HG02798 (cell line): ENCODE results near the gene RPUSD1.
"Not testable (repeated sequence)": the region's sequence is repeated elsewhere in the genome, so short reads cannot be mapped to it uniquely, and the experiment has no call there.

ENCODE experiments used
- ATAC-seq: cut with Tn5 transposase; IDR thresholded peaks from one replicate; pipeline ENCODE4 v1.9.1; 2021; ENCODE audit warnings: mild to moderate bottlenecking; ENCODE audit not compliant: unreplicated experiment, poor library complexity

The RPUSD1 gene

GRCh38 chr16:754121-754607 lies 34.0 kb downstream of the RPUSD1 start:
- ATAC-seq, result not testable (repeated sequence)

- no peak for ATAC-seq
These were observed 36.2 kb downstream of the RPUSD1 start for GRCh38 chr16:752007-752312.

GRCh38 chr16:751152-752006 lies 36.8 kb downstream of the RPUSD1 start:
- ATAC-seq, result no peak

GRCh38 chr16:750485-750884 lies 37.7 kb downstream of the RPUSD1 start:
- no peak for ATAC-seq

GRCh38 chr16:749010-749409 lies 39.2 kb downstream of the RPUSD1 start:
- ATAC-seq, result no peak

GRCh38 chr16:747978-748746 lies 40.0 kb downstream of the RPUSD1 start:
- ATAC-seq, result no peak

GRCh38 chr16:746637-747036 lies 41.5 kb downstream of the RPUSD1 start:
- ATAC-seq, result no peak

- no peak for ATAC-seq
These were observed 42.4 kb downstream of the RPUSD1 start for GRCh38 chr16:745739-746138.

GRCh38 chr16:743794-744500 lies 44.2 kb downstream of the RPUSD1 start:
- ATAC-seq, result no peak

GRCh38 chr16:742894-743293 lies 45.3 kb downstream of the RPUSD1 start:
- not testable (repeated sequence) for ATAC-seq

GRCh38 chr16:741986-742629 lies 46.1 kb downstream of the RPUSD1 start:
- no peak for ATAC-seq

- ATAC-seq, result peak; percentile 75
These were observed 47.2 kb downstream of the RPUSD1 start, which contains the start of gene CIAO3 for GRCh38 chr16:740764-741505. Gene CIAO3 (minus strand): TSS chr16:740997. CDS start chr16:740985, 12 bp downstream.

- peak; percentile 6 for ATAC-seq
These were observed 47.8 kb downstream of the RPUSD1 start for GRCh38 chr16:740459-740763.

- ATAC-seq, result no peak
These were observed 48.4 kb downstream of the RPUSD1 start for GRCh38 chr16:739560-740458.

- ATAC-seq, result no peak
These were observed 51.2 kb downstream of the RPUSD1 start for GRCh38 chr16:736936-737481.

- peak; percentile 45 for ATAC-seq
These were observed 52.2 kb downstream of the RPUSD1 start for GRCh38 chr16:735982-736453.

GRCh38 chr16:734981-735881 lies 53.0 kb downstream of the RPUSD1 start:
- no peak for ATAC-seq
